Breast epithelium (tissue), 3 donors: ENCODE data around the gene DNMT3A.

Experiments
- CTCF ChIP-seq, 3 donors: fragments of 450-650 bp; IDR thresholded peaks; one replicate each; pipeline ENCODE4 v1.5.1; 2016 to 2017; ENCODE audit warnings: antibody characterized with exemption in 3 of 3, mild to moderate bottlenecking in 3 of 3, moderate library complexity in 3 of 3
- POLR2A ChIP-seq: fragments of 450-650 bp; IDR thresholded peaks from one replicate; pipeline ENCODE4 v1.6.1; 2016; ENCODE audit warnings: antibody characterized with exemption, mild to moderate bottlenecking, moderate library complexity

GRCh38 chr2:25316101-25316500 is 25.6 kb downstream of the DNMT3A start:
- no peak for TF ChIP-seq POLR2A
- no peak for TF ChIP-seq CTCF (IDR thresholded peaks at IDR 0.05)
